Measurements from ENCODE around the gene FAIM2.

- TF ChIP-seq EZH2 (IDR thresholded peaks at IDR 0.05; ENCODE audit: borderline replicate concordance, low read length), result no peak
- TF ChIP-seq CTCF (conservative IDR thresholded peaks at IDR 0.05 in 1 of 2, IDR thresholded peaks at IDR 0.05 in 1 of 2; ENCODE audit: extremely low read depth in 1 of 2, insufficient read depth in 1 of 2, low read depth in 1 of 2, low read length in 2 of 2), result no peak
Measured at GRCh38 chr12:49901026-49901425, 2.7 kb downstream of the FAIM2 start.
